GM19043 (cell line): ENCODE data around the gene BDKRB2.

Source experiments
- ATAC-seq: cut with Tn5 transposase; IDR thresholded peaks from one replicate; pipeline ENCODE4 v1.9.1; 2021; ENCODE audit warnings: low read depth; ENCODE audit not compliant: unreplicated experiment

Gene BDKRB2

DNA sequence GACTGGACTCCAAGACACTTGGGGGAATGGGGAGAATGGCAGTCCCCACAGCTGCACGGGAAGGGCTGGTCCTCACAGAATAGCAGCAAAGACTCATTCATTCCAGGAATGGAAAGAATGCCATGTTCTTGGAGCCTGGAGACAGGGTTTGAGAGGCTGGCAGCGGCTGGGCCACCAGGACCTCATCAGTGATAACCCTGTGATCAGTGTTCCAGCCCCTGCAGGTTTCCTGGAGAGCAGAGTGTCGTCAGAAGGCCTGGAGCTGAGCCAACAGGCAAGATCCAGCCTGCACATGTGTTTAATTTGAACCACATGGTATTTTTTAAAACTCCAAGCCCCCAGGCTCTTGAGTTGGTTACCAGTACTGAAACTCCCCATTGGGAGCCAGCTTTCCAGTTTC is 62.7 kb downstream of the BDKRB2 start:
- ATAC-seq, result no peak

DNA sequence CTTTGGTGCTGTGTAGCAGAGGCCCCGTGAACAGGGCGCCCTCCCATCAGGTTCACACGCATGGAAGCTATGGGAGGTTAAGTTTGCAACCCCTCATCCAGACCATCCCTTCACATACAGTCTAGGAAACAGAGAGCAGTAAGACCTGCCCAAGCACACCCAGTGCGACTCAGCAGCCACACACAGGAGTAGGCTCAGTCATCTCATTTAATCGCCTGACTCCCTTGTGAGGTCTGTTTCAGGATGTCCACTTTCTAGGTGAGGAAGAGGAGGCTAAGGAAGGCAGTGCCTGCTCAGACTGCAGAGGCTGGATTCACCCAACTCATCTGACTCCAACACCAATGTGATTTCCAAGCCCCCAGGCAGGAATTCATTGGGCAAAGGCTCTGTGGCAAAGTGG is 63.3 kb downstream of the BDKRB2 start:
- no peak for ATAC-seq

DNA sequence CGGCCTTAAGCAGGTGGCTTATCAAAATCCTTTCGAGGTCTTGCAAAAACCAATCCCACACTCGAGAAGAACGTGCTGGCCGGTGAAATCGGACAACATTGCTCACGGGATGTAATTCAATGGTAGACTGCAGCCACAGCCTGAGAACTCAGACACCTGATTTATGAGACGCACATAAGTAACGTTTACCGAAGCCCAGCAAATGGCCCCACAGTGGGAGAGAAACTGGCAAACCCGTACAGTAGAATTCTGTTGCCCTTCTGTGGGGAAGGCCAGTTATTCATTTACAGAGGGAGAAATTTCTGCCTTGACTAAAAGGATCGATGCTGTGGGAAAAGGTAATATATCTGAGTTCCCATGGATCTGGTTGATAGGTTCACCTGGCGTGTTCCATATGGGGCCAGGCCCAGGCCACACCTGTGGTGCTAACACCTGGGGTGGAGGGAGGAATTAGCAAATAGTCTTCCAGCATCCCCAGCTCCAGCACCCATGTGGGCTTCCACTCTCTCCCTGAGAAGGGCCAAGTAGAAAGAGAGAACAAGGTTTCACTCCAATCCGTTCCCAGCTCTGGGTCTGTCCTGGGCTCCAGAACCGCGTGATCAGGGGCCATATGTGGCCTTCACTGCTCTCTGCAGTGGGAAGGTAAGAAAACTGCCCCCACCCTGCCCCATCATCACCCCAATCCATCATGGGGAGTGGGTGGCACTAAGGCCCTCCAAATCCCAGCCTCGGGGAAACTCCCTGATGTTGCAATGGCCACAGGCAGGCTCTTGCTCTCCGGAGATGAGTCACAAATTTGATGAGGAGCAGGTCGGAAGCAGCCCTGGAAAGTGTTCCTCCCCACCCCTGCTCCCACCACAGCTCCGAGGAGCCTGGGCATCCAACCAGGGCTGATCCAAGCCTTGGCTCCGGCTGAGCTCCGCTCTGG is 64.1 kb downstream of the BDKRB2 start:
- ATAC-seq, result no peak

DNA sequence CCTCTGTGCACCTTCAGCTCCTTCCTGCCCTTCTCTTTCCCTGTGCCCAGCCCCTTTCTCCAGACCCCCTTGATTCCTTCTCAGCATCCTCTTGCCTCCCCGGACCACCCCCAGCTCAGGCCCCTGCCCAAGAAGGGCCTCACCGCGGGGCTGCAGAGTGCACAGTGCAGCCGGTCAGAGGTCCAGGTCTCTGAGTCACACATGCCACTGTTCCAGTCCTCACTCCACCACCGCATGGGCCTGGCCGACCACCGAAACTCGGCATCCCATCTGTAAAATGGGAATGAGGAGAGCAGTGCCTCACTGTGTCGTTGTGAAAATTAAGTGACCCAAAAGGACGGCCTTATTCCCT is 64.7 kb downstream of the BDKRB2 start:
- ATAC-seq, result no peak

DNA sequence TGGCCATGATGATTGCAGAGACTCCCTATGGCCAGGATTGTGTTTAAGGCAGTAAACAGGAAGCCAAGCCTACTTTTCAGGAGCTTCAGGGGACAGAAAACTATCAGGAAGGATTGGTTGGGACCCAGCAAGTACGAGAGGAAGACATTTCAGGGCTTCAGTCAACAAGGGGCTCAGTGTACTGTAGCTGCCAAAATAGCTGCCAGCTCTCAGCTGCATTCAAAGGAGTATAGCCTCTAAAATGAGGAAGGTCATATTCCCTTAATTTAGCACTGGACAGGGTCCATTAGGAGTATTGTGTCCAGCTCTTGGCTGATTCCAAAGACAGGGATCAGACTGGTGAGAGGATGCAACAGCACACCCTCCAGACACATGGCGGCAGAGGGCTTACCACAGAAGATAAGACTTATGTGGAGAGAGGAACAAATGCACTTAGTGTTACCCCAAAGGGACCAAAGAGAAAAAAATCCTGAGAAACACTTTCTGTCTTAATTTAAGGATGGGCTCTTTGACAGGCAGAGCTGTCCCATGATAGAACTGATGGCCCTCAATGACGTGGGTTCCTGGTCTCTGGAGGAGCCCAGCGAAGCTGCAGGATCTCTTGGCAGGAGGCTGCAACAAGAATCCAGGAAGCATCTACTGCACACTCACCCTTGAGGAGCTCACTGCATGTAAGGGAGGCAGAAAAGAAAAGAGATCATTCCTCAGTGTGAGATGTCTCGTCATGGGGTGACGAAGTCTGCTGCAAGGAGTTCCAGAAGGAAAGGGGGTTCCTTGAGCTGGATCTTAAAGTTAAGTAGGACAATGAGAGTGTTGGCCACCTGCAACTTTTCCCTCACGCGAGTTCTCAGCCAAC is 66.2 kb downstream of the BDKRB2 start:
- ATAC-seq, result no peak

DNA sequence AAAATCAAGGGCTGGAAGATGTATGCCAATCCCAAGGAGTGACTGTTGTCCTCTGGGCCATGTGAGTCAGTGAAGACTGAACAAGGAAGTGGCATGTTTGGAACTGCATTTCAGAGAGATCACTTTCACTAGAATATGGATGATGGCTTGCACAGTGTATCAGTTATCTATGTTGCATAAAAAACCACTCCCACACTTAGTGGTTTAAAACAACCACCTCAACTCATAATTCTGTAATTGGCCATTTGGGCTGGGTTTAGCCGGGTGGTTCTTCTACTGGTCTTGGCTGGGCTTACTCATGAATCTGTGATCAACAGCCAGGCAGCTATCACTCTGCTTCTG is 66.8 kb downstream of the BDKRB2 start:
- ATAC-seq, result no peak

DNA sequence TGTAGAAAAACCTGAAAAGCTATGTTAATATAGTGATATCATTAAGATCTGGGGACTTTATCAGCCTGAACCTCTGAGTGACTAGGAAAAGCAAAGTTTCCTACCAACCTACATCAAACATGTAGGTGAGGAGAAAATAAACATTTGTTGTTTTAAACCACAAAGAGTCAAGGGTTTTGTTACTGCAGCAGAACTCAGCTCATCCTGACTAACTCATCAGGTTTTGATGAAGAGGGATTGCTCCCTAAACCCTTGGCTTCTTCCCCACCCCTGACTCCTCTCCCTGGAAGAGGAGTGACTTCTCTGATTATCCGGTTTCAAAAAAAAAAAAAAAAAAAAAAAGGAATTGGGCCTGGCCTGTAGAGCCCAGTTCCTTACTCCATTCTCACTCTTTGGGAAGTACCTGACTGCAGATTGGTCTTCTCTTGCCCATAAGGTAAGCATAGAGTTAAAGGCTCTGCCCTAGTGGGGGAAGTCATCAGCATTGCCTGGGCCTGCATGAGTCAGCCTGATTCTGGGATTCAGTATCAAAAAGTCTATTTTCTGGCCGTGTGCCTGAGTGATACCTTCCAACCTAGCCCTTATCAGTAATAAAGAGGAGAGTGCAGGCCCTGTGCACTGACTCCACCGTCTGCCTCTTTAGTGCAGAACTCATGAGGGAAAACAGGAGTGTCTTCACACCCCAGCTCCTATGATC is 68.3 kb downstream of the BDKRB2 start:
- ATAC-seq, result no peak

DNA sequence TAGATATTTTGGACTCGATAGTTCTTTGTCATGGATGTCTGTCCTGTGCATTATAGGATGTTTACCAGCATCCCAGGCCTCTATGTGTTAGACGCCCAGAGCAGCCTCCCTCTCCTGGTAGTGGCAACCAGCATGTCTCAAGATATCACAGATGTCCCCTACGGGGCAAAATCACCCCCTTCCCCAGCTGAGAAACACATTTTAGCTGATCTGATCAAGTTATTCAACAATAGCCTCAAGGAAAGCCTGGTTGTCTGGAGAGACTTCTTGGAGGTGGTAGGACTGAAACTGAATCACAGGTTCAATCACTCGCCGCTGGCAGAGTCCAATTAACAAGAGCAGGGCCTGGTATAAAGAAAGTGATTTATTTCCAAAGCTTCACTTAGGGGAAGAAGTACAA is 69.0 kb downstream of the BDKRB2 start:
- no peak for ATAC-seq

DNA sequence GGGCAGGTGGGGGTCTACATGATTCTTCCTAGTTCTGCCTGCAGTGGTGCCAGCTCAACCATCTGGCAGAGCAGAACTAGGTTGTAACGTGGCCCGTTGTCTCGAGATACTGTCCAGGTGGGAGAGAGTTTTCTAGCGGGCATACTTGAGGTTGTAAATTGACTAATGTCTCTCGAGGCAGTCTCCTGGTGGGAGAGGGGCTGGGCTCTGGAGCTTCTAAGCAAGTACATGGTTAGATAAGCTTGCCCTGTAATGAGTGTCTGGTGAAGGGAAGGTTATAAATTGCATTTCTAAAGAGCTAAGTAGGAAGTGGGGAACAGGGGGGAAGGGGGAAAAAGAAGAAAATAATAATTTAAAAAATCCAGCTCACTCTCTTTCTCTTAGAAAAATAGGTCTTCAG is 69.5 kb downstream of the BDKRB2 start:
- ATAC-seq, result no peak

DNA sequence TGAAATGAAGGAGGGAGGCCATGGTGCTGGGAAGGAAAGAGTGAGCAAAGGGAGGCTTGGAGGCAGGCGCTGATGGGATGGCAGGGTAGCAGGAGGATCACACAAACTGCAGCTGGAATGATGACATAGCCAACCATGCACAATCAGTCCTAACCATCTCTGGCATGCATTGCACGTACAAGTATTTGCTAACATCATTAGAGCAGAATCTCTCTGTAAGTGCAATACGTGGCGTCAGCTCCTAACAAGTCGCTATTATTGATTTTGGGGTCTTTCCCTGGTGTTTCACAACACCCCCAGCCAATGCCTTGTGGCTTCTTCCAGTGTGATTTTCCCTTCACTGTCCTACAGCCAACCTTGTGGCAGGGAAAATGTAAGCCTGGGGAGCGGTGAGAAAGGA is 69.9 kb downstream of the BDKRB2 start:
- no peak for ATAC-seq

DNA sequence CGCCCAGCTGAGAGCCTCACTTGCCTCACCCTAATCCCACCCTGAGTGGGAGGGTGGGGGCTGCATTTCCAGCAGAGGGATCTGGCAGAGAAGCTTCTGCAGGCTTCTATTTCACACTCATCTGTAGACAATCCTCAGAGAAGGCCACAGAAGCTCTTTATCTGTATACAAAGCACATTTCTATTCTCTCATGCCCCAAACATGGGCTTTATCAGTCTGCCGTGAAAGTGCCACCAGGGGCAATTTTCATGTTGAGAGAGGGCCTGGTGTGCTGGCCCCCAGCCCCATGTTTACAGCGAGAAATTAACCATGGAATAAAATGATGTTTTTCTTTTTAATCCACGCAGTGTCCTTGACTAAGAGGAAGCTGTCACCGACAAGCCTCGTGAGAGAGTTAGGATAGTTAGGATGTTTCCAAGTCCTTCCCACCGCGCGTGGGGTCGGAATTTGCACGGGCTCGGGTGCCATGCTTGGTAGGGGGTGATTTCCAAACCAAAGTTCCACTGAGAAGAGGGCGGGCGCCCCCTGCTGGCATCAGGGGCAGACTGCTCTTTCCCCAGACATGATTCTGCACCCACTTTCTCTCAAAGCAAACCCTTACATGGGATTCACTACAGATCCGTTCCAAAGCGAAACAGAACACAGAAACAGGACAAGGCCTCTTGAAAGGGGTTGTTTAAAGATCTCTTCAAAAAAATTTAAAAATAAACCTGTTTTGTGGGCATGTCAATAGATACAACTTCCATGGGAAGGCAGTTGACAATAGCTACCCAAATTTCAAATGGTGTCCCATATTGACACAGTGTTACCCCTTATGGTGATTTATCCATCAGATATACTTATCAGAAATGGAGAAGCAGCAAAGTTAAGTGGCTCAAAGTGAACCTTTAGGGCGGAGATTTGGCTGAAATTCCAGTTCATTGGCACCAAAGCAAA is 70.8 kb downstream of the BDKRB2 start:
- ATAC-seq, result no peak

DNA sequence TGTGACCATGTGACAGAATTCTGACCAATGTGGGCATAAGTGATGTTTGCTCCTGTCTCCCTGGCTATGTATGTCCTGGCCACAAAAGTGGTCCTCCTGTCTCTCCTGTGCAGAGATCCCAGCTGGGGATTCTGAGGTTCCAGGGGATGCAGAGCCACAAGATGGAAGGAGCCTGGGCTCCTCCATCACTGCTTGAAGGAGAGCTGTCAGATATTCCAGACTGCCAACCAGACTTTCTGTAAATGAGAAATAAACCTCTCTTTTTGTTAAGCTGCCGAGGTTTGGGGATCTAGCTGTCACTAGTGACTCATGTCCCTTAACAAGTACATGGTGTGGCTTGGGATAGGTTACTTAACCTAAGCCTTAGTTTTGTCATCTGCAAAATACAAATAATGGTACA is 73.3 kb downstream of the BDKRB2 start:
- no peak for ATAC-seq

DNA sequence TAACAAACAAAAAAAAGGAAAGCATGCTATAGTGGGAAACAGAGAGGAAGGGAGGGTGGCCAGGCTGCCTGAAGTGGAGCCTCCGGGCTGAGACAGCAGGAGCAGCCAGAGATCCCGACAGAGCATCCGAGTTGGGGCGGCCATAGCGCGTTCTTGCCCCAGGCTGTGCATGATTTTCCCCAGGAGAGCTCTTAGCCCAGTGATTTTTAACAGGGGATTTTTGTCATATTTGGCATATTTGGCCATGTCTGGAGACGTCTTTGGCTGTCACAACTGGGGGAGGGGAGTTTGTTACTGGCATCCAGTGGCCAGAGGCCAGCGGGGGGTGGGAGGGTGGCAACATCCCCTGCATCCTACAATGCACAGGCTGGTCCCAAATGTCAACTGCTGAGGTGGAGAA is 74.9 kb downstream of the BDKRB2 start:
- ATAC-seq, result no peak

DNA sequence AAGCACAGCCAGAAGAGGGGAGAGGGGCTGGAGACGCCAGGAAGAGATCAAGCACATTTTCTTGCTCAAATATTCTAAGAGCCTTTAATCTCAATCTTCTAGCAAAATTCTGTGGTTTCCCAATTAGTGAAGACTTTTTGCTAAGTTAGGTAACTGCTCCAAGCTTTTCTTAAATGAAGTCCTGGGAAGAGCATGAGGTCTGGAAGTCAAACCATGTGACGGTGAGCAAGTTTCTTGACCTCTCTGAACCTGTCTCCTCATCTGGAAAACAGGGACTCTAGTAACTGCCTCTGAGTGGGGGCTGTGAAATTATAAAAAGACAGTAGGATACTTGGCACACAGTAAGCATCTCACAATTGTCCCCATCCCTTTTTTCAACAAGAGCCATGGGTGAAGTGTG is 75.5 kb downstream of the BDKRB2 start:
- no peak for ATAC-seq

DNA sequence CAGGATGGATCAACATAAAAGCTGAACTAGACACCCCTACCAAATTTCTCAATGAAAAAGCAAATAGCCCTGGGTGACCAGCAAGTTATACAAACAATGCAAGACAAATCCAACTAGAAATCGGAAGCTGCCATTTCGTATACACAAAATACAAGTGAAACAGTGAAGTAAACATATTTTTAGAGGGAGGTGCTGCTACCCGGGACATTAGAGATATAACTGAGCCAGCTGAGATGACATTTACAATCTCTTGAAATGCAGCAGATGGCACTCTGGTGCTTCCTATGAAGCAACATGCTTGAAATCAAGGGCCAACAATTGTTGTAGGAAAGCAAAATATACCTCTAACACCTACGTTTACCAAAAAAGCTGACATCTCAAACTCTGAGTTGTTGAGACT is 76.8 kb downstream of the BDKRB2 start:
- no peak for ATAC-seq

DNA sequence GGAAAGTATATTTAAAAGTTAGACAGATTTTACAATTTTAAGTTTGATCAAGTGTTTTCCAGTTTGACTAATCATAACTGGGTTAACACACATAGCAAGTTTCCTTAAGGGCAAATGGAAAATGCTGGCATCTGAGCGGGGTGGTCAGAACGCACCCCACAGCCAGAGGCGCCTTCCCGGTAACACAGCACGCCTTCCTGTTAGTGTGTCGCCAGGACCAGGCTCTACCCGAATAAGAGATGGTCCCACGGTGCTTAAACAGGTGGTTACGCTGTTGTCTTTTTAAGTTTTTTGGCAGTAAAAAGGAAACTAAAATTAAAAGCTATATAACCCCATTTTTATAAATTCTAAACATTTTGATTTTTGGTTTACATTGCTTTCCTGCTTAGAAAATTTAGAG is 79.4 kb downstream of the BDKRB2 start:
- ATAC-seq, result no peak

DNA sequence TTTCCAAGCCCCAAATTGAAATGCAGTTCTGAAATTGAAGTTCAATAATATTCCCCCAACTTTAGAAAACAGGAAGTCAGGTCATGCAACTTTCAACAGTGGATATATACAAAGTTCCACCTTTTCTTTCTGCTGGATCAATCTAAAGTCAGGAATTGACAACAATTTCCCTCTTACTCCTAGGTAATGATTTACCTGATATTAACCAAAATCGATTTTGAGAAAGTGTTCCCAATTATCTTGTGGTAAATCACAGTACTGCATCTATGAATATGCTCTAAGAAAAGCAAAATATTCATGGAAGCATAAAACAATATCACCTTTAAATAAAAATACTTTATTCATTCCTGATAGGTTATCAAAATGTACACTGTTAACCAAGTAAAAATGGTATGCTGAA is 79.8 kb downstream of the BDKRB2 start:
- no peak for ATAC-seq

DNA sequence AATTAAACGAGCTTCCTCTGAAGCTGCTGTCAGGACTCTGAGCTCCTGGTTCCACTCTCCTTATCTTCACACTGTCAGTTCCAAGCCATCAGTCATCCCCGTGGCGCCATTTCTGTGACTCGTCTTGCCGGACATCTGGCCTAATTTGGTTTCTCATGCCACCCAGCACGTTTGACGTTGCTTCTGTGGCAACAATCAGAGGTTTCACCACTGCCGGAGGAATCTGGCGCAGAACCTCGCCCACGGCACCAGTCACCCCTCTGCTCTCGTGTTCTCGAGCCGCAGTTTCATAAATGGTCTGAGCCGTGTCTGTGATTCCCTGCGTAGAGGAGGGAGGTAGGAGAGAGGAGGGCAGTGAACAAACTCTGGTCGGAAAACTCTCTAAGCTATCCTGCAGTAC is 81.0 kb downstream of the BDKRB2 start:
- no peak for ATAC-seq

DNA sequence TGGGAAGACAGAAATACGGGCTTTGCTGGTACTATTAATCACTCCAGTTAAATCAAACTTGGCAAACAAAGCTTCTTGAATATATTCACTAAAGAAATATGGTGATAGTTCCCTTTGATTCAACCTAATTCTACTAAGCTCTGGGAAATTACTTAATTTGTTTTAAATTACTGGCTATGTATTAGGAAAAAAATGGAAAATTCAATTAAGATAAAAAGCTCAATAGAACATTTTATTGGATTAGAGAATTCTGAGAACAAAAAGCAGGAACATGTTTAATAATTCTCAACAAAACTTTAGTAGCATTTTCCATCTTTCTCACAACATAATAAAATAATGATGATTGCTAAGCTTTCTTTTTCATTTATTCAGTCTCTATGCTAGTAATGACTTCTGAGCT is 81.6 kb downstream of the BDKRB2 start:
- ATAC-seq, result no peak

DNA sequence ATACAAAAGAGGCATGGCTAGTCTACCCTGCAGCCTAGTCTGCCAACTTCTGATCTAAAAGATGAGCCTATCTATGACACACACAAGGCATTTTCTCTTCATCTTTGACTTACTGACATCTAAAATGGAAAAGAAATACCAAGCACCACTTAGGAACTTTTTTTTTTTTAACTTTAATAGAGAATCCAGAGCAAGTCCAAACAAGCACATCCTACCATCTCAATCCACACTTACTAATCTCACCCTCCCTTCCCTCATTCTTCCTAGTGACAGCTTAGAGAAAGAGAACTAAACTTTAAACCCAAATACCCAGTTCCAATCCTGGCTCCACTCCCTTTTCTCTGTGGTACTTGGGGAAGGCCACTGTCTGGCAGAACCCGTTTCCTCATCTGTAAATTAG is 83.2 kb downstream of the BDKRB2 start:
- no peak for ATAC-seq
